DLD1 (cell line): Measurements from ENCODE around the gene IFFO2.

Experiments used
- in situ Hi-C: cut with HindIII; loops from 2 replicates; pipeline ENCODE4 v1.10.0; 2017; ENCODE audit warnings: low sequenced_read_pairs

Gene IFFO2

DNA sequence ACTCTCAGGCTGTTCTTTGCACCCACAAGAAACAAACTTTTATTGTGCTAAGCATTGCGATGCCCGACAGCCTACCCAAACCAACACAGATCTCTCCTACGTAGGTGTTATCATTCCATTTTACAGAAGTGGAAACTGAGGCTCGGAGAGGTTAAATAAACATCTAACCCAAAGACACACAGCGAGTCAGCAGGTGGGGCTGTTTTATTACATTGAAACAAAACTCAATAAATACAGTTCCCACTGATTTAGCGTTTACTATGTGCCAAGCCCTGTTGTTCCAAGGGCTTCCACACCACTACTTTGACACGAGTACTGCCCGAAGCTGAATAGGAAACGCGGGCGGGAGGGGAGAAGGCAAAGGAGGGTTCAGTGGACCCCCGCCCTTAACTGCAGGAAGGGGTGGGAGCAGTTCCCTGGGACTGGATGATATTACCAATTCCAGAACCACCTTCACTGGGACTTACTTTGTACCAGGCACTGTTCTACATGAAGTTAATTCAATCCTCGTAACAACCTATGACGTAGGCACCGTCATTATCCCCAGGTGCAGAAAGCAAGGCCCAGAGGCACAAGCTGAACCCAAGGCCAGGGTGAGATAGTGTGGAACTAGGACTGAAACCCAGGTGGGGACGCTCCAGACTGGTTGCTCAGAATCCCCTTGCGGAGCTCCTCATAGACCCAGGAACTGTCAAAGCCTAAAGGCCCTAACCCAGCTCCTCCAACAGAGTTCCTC is 34.8 kb downstream of the IFFO2 start:
- in situ Hi-C loops, result loop anchor here (25.0 kb wide), 1 partner anchor 166 kb away; no protein-coding TSS in a partner anchor

DNA sequence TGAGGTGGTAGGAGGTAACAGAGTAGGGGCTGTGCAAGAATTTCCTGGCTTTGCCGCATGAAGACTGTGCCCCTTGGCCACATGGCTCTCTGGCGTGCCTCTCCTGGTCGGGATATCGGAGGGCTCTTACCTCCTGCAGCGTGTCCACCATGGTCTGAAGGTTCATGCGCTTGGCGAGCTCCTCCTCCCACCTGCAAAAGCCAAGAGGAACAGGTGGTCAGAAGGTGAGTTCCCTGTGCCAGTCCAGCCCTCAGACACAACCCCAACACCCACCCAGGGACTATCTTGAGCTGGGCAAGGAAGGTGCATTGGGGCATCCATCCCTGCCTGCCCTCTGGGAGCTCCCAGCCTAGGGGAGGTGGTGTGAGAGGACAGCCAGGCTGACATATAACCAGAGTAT is 35.5 kb downstream of the IFFO2 start:
- in situ Hi-C loops, result loop anchor here (25.0 kb wide), 1 partner anchor 166 kb away; no protein-coding TSS in a partner anchor

DNA sequence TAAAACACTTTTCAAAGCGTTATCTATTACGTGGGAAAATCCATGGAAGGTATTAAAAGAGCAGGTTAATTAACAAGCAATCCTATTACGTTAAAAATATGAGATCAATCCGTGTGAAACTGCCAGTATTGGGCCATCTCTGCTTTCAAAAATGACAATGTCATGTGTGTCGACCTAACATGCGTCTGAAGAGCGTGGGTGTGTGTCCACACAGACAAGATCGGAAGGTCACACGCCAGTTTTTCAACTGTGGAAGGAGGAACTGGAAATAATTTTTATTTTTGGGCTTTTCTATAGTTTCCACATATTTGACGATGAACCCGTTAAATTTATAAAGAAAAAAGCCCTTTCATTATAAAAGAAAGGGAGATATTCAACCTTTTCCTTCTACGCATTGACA is 36.5 kb downstream of the IFFO2 start:
- in situ Hi-C loops, result loop anchor here (25.0 kb wide), 1 partner anchor 167 kb away; no protein-coding TSS in a partner anchor

DNA sequence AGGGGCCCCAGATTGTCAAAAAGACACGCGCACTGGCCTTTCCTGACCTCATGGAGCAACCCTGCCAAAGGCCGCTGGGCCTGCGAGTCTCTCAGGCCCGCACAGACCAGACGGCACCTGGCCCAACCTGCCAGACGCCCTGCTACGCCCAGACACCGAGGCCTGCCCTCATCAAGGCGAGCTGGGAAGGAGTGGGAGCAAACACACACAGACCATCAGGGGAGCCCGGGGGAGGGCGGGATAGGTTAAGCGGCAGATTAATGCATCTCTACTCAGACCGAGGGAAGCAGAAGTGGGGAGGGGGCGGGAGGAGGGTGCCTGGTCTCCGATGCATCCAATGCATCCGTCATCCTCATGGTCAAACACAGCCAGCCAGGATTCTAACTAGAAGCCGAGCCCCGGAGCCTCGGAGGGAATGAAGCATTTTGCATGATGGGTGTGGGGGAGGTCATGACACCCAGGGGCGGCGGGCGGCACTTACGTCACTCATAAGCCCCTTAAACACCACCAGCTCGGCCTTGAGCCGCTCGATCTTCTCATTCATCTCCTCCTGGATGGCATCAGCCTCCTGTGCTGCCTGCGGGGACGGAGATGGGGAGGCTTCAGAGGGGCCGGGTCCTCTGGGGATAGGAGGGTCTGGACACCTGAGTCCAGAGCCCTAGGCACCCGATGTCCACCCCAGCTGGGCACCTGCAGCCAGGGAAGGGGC is 37.1 kb downstream of the IFFO2 start:
- in situ Hi-C loops, result loop anchor here (25.0 kb wide), 1 partner anchor 168 kb away; no protein-coding TSS in a partner anchor

DNA sequence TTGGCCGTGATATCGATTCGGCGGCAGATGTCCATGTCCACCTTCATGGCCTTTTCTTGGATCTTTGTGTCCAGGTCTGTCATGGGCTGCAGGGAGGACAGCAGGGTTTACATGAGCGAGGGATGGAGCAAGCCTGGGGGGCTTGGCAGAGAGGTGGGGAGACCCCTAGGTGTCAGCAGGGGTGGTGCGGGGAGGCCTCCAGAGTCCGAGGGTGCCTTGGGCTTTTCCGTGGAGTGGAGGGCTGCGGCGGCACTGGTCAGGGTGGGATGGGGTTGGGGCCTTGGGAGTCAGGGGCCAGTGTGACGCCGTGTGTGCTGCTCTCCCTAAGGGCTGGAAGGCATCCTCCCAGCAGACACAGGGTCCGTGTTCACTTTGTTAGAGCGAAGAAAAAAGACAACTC is 38.1 kb downstream of the IFFO2 start:
- in situ Hi-C loops, result loop anchor here (25.0 kb wide), 1 partner anchor 169 kb away; no protein-coding TSS in a partner anchor

DNA sequence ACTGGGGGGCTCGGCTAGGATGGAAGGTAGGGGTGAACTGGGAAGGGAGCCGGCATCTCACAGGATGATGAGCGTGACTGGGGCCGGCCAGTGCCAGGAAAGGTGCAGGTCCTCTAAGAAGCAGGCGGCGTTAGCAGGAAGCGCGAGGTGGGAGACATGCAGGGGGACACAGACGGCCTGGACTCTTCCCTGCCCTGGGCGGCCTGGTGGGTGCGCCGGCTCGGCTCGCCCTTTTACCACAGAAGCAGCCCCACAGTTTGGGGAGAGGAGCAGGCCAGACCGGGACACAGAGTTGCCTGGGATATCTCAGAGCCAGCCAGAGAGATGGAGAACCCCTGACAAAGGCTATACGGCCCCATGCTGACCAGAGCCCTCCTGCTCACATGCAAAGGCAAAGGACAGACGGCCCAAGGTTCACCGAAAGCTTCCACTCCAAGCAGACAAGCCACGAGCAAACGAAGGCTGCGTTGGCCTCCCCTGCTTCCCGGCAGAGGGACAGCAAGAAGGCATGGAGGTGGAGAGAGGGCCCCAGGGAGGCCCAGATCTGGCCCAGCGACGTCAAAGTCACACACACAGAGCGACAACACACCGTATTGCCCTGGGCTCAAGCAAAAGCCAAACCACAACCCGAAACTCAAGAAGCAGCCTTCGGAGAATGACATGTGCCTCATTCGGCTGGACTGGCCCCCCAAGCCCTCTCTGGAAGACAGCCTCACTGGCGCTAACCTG is 39.2 kb downstream of the IFFO2 start:
- in situ Hi-C loops, result loop anchor here (25.0 kb wide), 1 partner anchor 170 kb away; no protein-coding TSS in a partner anchor

DNA sequence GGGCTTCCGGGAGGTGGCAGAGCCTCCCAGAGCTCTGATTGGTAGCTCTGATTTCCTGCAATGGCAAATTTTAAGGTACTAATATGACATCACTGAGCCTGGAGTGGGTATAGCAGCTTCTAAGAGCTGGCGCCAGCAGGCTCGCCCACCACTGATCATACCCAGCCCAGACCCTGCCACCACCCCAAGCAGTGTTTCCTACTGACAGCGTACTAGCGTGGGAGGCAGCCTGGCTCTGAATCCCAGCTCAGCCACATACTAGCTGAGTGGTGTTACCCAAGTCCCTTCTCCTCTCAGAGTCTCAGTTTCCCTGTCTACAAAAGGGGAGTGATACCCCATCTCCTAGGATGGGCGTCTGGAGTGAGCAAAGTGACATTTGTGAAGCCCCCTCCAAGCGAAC is 41.1 kb downstream of the IFFO2 start:
- in situ Hi-C loops, result loop anchor here (25.0 kb wide), 1 partner anchor 172 kb away; no protein-coding TSS in a partner anchor

DNA sequence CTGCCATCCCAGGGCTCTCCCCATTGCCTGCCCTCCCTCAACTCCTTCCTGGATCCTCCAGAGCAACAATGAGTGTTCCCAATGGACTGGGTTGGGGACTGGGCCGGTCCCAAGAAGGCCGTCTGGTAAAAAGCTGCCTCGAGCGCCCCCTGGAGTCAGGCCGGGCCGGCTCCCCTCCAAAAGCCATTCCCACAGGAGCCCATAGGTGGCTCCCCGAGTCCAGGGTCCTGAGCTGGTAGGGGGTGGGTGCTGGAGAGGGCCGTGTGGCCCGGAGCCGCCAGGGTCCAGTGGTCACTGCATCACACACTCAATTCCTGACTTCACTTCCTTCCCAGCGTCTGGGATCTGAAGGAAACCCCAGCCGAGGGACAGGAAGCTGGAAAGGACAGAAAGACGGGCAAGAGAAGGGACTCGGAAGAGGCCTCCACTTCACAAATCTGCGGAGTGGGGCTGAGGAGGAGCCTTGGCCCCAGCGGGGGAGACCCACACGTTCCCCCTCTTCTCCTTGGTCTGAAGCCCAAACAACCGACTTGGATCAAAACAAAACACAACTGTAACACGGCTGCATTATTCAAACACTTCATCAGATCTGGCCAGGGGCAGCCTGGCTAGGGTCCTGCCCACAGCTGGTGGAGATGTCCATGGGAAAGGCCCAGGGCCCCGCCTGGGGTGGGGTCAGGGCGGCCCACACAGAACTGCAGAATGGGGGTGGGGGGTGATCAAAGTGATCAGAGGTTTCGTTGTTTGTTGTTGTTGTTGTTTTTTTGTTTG is 43.2 kb downstream of the IFFO2 start:
- in situ Hi-C loops, result loop anchor here (25.0 kb wide), 1 partner anchor 174 kb away; no protein-coding TSS in a partner anchor

DNA sequence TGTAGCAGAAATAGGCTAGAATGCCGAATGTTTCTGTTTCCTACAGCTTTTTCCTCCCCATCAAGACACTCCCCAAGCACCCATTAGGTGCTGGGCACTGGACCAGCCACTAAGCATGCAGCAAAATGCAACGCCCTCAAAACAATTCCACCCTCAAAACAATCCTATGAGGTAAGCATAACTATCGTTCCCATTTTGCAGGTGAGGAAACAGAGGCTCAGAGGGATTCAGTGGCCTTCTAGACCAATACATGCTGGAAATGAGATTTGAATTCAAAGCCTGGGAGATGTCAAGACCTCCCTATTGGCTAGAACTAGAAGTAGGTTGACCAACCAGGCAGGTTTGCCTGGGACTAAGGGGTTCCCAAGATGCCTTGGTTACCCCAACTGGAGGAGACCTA is 43.9 kb downstream of the IFFO2 start:
- in situ Hi-C loops, result loop anchor here (25.0 kb wide), 1 partner anchor 175 kb away; no protein-coding TSS in a partner anchor

DNA sequence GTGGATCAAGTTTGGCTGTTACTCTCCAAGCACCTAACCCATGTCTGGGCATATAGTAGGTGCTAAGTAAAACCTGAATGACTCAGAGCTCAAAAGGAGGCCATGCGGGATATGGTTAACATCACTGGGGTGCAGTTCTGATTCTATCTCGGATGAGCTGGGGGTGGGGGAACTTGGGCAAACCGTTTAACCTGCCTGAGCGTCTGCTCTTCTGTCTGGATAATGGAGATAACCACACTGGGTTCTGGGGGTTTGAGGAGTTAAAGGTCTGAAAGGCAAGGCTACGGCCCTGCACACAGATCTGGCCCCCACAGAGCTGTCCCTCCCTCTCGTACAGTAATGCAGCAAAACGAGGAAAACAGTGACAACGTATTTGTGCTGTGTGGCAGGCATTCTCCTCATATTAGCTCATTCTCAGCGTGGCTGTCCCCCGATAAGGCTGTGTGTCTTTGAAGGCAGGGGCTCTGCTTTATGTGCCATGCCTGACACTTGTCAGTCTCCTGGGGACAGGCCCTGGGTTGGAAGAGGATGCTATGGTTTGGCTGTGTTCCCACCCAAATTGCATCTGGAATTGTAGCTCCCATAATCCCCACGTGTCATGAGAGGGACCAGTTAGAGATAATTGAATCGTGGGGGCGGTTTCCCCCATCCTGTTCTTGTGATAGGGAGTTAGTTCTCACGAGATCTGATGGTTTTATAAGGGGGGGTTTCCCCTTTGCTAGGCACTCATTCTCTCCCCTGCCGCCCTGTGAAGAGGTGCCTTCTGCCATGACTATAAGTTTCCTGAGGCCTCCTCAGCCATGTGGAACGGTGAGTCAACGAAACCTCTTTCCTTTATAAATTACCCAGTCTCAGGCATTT is 47.3 kb downstream of the IFFO2 start:
- in situ Hi-C loops, result loop anchor here (25.0 kb wide), 1 partner anchor 178 kb away; no protein-coding TSS in a partner anchor

DNA sequence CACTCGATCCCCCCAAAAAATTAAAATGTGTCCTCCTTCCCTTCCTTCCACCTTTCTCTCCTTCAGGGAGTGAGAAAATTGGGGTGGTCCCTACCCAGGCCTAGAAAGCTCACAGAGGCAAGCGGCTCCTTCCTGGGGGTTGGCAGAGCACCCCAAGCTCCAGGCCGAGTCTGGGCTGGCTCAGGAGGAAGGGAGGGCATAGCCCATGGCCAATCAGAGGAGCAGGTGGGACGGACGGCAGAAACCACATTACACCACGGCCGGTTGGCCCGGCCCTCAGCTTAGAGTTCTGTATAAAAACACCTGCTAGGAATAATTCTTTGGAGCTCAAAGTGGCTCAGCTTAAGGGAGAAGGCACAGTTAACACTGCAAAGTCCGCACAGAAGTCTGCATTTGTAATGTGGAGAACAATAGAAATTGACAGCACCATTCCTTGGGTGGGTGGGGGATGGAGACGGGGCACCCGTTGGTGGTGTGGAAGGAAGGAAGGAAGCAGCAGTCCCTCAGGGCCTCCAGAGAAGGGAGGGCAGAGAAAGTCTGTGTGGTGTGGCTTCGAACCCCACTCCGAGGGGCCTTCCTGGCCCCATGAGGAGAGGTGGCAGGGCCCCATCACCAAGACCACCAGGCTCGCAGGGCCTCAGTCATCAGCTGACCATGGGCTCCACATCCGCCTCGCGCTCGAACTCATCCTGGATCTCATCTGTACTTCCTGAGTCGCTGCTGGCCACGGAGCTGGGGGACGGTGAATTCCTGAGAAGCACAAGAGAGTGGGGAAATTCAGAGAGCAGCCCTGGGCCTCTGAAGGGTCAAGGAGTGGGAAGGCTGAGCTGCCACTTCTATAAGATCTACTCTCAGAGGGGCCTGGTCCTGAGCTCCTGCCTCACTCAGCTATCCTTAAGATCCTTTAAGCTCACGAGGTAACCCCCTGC is 48.3 kb downstream of the IFFO2 start:
- in situ Hi-C loops, result loop anchor here (25.0 kb wide), 1 partner anchor 179 kb away; no protein-coding TSS in a partner anchor

DNA sequence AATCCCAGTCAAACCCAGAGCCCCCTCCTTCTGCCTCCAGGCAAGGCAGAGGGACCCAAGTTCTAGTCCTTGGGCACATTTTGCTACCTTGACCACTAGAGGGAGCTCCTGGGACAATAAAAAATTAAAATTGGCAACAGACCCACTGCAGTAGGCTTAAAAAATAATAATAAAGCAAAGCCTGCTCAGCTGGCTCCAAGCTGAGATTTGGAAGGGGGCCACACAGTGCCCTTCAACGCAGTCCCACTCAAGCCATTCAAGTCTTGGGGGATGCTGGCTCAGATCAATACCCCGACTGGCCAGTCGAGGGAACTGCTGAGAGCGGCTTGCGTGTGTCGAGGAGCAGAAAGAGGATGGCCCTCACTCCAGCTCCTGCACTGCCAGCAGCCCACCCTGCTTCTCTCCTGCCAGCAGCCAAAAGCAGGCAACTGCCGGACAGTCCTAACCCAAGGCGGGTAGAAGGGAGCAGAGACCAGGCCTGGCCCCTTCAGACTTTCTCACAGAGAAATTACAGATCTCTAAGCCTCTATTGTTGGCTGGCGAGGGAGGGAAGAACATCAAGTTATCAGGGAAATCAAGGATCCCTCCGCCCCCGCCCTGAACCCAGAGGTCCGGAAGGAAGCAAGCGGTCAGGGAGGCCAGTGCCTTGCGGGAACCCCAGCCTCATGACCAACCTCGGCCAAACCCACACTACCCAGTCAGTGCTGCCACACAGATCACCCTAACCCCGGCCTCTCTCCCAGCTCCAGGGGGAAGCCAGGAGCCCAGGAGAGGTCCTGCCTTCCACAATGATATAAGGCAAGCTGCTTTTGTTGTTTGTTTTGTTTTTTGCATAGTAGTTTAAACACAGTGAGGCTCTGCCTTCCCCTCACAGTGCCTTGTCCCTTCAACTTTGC is 49.2 kb downstream of the IFFO2 start:
- in situ Hi-C loops, result loop anchor here (25.0 kb wide), 1 partner anchor 180 kb away; no protein-coding TSS in a partner anchor

DNA sequence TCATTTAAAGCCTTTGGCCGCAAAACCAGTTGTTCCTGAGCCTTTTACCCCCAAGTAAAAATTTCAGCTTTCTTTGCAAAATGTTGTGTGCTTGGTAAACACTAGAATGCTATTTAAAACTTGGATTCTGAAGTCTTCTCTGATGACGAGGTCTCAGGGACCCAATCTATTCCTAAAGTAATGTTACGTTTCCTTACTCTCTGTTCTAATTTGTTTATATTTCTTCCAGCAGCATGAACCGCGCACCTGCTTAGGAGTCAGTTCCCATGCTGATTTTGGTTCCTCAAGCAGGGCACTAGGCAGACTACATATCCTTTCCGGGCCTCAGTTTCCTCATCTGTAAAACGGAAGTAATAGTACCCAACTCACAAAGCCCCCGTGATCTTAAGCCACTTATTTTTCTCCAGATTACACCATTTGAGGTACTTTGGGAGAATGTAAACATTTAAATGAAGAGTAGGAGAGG is 53.2 kb downstream of the IFFO2 start:
- in situ Hi-C loops, result loop anchor here (25.0 kb wide), 1 partner anchor 184 kb away; no protein-coding TSS in a partner anchor

DNA sequence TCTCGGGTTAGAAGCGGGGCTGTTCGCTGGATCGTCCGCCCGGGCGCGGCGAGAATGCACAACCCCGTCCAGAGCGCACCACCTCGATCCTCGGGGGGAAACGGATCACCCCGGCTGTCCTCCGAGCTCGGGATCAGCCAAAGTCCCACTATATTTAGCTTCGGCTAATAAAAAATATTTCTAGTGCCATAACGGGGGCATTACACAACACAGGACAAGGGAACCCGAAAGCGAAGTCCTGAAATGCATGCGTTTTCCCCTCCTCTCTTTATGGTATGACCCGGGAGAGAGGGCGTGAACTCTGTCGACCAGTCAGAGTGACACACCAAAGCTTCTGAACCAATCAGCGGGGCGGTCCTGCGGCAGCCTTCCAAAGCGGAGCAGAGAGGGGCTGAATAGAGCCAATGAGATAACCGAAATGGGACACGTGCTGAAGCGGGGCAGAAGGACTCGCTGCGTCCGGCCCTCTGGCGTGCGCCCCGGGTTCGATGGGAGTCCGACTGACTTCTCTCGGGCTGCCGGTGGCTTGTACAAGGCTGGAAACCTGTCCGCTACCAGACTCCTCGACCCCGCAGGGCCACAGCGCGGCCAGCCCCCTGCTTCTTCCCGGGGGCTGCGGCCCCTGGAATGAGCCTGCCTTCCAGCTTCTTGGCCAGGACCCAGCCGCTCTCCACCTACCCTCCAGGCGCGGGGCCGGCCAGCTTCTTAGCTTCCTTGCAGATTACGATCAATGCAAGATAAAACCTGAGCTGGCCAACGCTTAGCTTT is 53.8 kb downstream of the IFFO2 start, which contains the start of gene ALDH4A1:
Gene ALDH4A1 (minus strand): TSS at position 33 of the 768 bp plus-strand sequence. CDS start 32 bp downstream, at position 1.
- in situ Hi-C loops, result loop anchor here (25.0 kb wide), 1 partner anchor 185 kb away; no protein-coding TSS in a partner anchor

DNA sequence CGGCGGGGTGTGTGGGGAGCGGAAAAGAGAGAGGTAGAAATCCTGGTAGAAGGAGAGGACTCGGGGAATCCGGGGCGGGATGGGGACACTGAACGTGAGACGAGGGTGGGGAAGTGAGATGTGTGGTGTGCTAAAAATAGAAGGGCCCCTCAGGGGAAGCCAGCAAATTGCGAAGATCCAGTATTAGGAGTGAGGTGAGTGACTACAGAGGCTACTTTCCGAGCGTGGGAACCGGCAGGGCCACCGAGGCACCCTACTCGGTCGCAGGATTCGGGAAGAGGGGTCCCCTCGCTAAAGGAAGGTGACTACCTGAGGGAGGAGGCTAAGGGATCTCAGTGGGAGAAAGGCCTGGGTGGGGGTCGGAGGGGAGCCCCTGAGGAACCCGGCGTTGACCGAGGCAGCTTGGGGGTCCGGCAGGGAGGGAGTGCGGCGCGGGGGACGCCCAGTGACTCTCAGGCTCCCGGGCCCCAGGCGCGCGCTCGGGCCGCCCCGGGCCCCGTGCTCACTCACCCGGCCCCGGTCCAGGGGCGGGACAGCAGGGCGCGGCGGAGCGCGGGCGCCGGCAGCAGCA is 54.4 kb downstream of the IFFO2 start:
- in situ Hi-C loops, result loop anchor here (25.0 kb wide), 1 partner anchor 185 kb away; no protein-coding TSS in a partner anchor
